Thymus (tissue), 11 donors: ENCODE results near the gene ATG13. TPM values are rescaled to one million over a fixed set of nuclear protein-coding genes. Genes with fewer than 3 reads are reported as not detected.

Experiments
- DNase-seq, 9 donors: peaks; one replicate each; pipeline ENCODE4 v3.0.0-alpha.2; 2013; ENCODE audit warnings: low spot score in 9 of 9, low read depth in 6 of 9, missing footprints in 1 of 9
- H3K27ac ChIP-seq, 2 donors: one replicate each; pipeline ENCODE4 v1.5.1; 2013; ENCODE audit warnings: control low read depth in 1 of 2, low read depth in 1 of 2, low read length in 1 of 2, mild to moderate bottlenecking in 1 of 2, moderate library complexity in 1 of 2
- H3K27me3 ChIP-seq, 2 donors: one replicate each; pipeline ENCODE4 v1.5.1; 2013; ENCODE audit warnings: low read length in 1 of 2; ENCODE audit not compliant: control insufficient read depth in 2 of 2, insufficient read depth in 1 of 2
- H3K36me3 ChIP-seq, 2 donors: one replicate each; pipeline ENCODE4 v1.5.1; 2013; ENCODE audit warnings: low read length in 1 of 2, mild to moderate bottlenecking in 1 of 2, moderate library complexity in 1 of 2; ENCODE audit not compliant: control insufficient read depth in 2 of 2, insufficient read depth in 2 of 2
- H3K4me1 ChIP-seq, 2 donors: one replicate each; pipeline ENCODE4 v1.5.1; 2013; ENCODE audit warnings: low read length in 2 of 2; ENCODE audit not compliant: control insufficient read depth in 2 of 2, insufficient read depth in 2 of 2
- H3K4me3 ChIP-seq, 2 donors: one replicate each; pipeline ENCODE4 v1.5.1; 2013; ENCODE audit warnings: low read length in 2 of 2, control low read depth in 1 of 2, mild to moderate bottlenecking in 1 of 2
- H3K9me3 ChIP-seq, 2 donors: one replicate each; pipeline ENCODE4 v1.5.1; 2013; ENCODE audit warnings: low read length in 1 of 2, mild to moderate bottlenecking in 1 of 2; ENCODE audit not compliant: control insufficient read depth in 2 of 2, insufficient read depth in 1 of 2
- WGBS: extraction: QIAGEN DNeasy Blood & Tissue Kit; methylation state at CpG from one replicate; pipeline ENCODE4 v1.1.7; 2013; 5-methylcytosine and 5-hydroxymethylcytosine counted together
- polyA plus RNA-seq: library from polyadenylated mRNA; stranded (reverse); fragments of 200-250 nt; gene quantifications from one replicate; pipeline ENCODE4 v1.2.3, GENCODE V29; 2013
- total RNA-seq: library from RNA; stranded (reverse); fragments of 120-200 nt; gene quantifications from one replicate; pipeline ENCODE4 v1.2.4, GENCODE V29; 2013
- donor health status: healthy.

Gene ATG13
- total and polyA plus RNA-seq, 2 donors, result 32.0 to 35.2 TPM

- WGBS, result 99% methylated on average over 6 of the region's 6 CpGs
- no peak overlapping the region for H3K27ac ChIP-seq
- peaks cover 0 to 6% of the 10 kb centered on the region in 2 donors for H3K4me1 ChIP-seq
- DNase-seq, result no peak
- H3K9me3 ChIP-seq, result no peaks in the 10 kb centered on the region
- no peaks in the 10 kb centered on the region for H3K27me3 ChIP-seq
- no peak overlapping the region for H3K4me3 ChIP-seq
- H3K36me3 ChIP-seq, result peaks cover 44% of the 10 kb centered on the region in 2 donors
Measured at GRCh38 chr11:46694072-46694471, 76.7 kb downstream of the ATG13 start.

DNA sequence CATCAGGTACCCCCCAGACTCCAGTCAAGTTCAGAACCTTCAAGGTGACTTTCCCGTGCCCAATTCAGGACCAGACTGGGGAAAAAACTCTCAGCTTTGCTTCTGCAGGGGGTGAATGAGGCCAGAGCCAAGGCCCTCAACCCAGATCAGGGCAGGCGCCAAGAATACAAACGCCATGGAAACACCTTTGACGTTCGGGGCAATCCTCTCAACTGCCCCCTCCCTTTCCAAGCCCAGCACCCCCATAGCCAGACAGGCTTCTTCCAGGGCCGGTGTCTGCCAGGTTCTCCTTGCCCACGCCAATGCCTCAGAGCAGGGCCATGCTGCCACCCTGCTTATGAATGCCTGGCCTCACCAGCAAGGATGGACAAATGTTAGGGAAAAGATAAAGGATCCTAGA lies 77.3 kb downstream of the ATG13 start:
- Histone ChIP-seq H3K4me1 (peaks cover 0 to 12% of the 10 kb centered on the region in 2 donors), H3K36me3 (peaks cover 42 to 43% of the 10 kb centered on the region in 2 donors), H3K9me3 (no peaks in the 10 kb centered on the region), H3K4me3 (no peak overlapping the region), H3K27ac (no peak overlapping the region), H3K27me3 (no peaks in the 10 kb centered on the region)
- 97% methylated on average over 7 of the region's 7 CpGs for WGBS
- DNase-seq, result no peak

DNA sequence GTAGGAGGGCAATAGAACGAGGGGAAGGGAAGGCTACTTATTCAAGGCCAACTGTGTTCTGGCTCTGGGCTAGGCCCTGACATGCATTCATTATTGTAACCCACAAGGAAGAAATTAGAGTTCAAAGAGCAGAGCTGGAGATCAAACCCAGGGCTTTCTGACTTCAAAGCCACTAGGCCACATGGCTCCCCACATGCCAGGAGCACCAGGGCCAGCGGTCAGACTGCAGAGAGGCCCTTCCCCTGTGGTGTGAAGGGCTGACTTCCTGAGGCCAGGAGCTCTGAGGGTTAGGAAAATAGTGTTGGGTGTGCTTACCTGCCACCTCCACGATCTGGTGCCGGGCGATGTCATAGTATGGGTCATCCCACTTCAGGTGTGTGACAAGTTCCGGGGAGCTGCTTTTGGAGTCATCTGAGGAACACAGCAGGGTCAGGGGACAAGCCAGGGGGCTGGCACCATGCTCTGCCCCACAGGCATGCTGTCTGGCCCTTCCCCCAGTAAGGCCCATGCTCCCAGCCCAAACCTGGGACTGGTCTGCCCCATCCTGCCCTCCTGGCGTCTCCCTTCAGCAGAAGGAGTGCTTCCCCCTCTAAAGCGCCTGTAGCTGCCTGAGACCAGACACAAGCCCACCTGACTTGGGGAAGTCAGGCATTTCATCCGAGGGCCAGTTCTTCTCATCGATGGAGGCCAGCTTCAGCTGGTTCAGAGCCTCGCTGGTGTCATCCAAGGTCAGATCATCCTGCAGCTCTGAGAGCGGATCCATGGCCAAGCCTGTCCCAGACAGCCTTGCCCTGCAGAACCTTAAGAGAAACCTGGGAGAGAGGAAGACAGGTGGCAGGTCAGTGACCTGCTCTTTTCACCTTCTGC lies 78.2 kb downstream of the ATG13 start:
- H3K27me3 ChIP-seq, result no peaks in the 10 kb centered on the region
- no peak overlapping the region for H3K27ac ChIP-seq
- H3K4me3 ChIP-seq, result no peak overlapping the region
- WGBS, result 98% methylated on average over 12 of the region's 12 CpGs
- no peak for DNase-seq
- H3K9me3 ChIP-seq, result no peaks in the 10 kb centered on the region
- H3K4me1 ChIP-seq, result peaks cover 0 to 17% of the 10 kb centered on the region in 2 donors
- peaks cover 41 to 42% of the 10 kb centered on the region in 2 donors for H3K36me3 ChIP-seq

GRCh38 chr11:46696212-46696558 lies 78.8 kb downstream of the ATG13 start:
- Histone ChIP-seq H3K4me1 (peaks cover 0 to 17% of the 10 kb centered on the region in 2 donors), H3K9me3 (no peaks in the 10 kb centered on the region), H3K36me3 (peaks cover 35 to 42% of the 10 kb centered on the region in 2 donors), H3K4me3 (no peak overlapping the region), H3K27ac (no peak overlapping the region), H3K27me3 (no peaks in the 10 kb centered on the region)
- DNase-seq, result no peak
- 98% methylated on average over 11 of the region's 11 CpGs for WGBS

- Histone ChIP-seq H3K4me3 (no peak overlapping the region), H3K27me3 (no peaks in the 10 kb centered on the region), H3K27ac (no peak overlapping the region), H3K4me1 (peaks cover 8 to 27% of the 10 kb centered on the region in 2 donors), H3K9me3 (no peaks in the 10 kb centered on the region), H3K36me3 (peaks cover 31 to 35% of the 10 kb centered on the region in 2 donors)
- 91% methylated on average over 3 of the region's 3 CpGs for WGBS
- DNase-seq, result no peak
Measured at GRCh38 chr11:46697303-46697702, 80.0 kb downstream of the ATG13 start.

- no peaks in the 10 kb centered on the region for H3K9me3 ChIP-seq
- H3K4me1 ChIP-seq, result peaks cover 8 to 29% of the 10 kb centered on the region in 2 donors
- no peak for DNase-seq
- WGBS, result 89% methylated on average over 2 of the region's 2 CpGs
- H3K36me3 ChIP-seq, result peaks cover 35 to 36% of the 10 kb centered on the region in 2 donors
- H3K4me3 ChIP-seq, result no peak overlapping the region
- no peaks in the 10 kb centered on the region for H3K27me3 ChIP-seq
- no peak overlapping the region for H3K27ac ChIP-seq
Measured at GRCh38 chr11:46697723-46698122, 80.4 kb downstream of the ATG13 start.

DNA sequence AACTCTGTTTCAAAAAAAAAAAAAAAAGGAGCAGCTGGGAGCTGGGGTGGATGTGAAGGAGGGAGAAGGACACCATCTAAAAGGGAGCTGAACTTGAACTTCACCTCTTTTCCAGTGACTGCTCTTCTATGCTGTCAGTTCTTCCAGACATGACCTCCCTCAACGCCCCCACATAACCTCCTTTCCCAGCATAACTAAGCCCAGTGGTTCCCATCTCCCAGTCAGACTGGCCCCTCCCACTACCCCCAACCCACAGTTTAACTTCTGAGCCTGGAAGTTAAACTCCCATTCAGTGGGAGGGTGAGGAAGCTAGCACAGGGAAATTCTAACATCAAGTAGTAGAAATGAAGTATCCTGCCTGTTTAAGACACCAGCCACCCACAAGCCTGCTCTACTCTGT lies 81.2 kb downstream of the ATG13 start:
- DNase-seq, result no peak
- Histone ChIP-seq H3K36me3 (peaks cover 37 to 40% of the 10 kb centered on the region in 2 donors), H3K4me1 (peaks cover 8 to 32% of the 10 kb centered on the region in 2 donors), H3K4me3 (no peak overlapping the region), H3K27me3 (no peaks in the 10 kb centered on the region), H3K27ac (no peak overlapping the region), H3K9me3 (no peaks in the 10 kb centered on the region)
- WGBS, result 98% methylated on average over 1 of the region's 1 CpG

GRCh38 chr11:46700241-46701077 lies 83.1 kb downstream of the ATG13 start, which contains the start of the genes ARHGAP1 and ZNF408:
Gene ARHGAP1 (minus strand): TSS chr11:46700619. CDS start chr11:46696107, 4,512 bp downstream.
Gene ZNF408 (plus strand): TSS chr11:46701031. CDS start chr11:46701048, 17 bp downstream.
- Histone ChIP-seq H3K36me3 (peaks cover 37 to 39% of the 10 kb centered on the region in 2 donors), H3K9me3 (no peaks in the 10 kb centered on the region), H3K4me3 (peak within 1 kb of the TSS; percentile 76 to 99), H3K27ac (peak within 1 kb of the TSS; percentile 70 to 82), H3K27me3 (no peaks in the 10 kb centered on the region), H3K4me1 (peaks cover 8 to 32% of the 10 kb centered on the region in 2 donors)
- peak; percentile 95 to 99 (median 98) for DNase-seq
- WGBS, result under 1% methylated on average over 44 of the region's 44 CpGs
